ENCODE measurements around the gene RPP30. TPM values are rescaled to one million over a fixed set of nuclear protein-coding genes. Genes with fewer than 3 reads are reported as not detected.
"Not testable (repeated sequence)": the region's sequence is repeated elsewhere in the genome, so short reads cannot be mapped to it uniquely, and the experiment has no call there.

Gene RPP30
- total RNA-seq, 2 donors from 2014 or later = 98.0 to 137 TPM

- no peak overlapping the region for H3K4me3 Mint-ChIP-seq
- H3K36me3 Mint-ChIP-seq (ENCODE audit: insufficient read depth in 2 of 2) = no peaks in the 10 kb centered on the region
- peaks cover 19% of the 10 kb centered on the region for H3K27me3 Mint-ChIP-seq (ENCODE audit: low read depth)
- DNase-seq (no peak), ATAC-seq (replicated peaks in 1 of 2) (no peak)
- no peaks in the 10 kb centered on the region for H3K9me3 Mint-ChIP-seq
- H3K27ac Mint-ChIP-seq = no peak overlapping the region
- H3K4me1 Mint-ChIP-seq (ENCODE audit: low read depth) = no peaks in the 10 kb centered on the region
These were observed 53.6 kb downstream of the RPP30 start for GRCh38 chr10:90925079-90926029.

GRCh38 chr10:90927293-90927692 lies 55.5 kb downstream of the RPP30 start:
- DNase-seq (no peak), ATAC-seq (replicated peaks in 1 of 2) (no peak)
- no peaks in the 10 kb centered on the region for H3K36me3 Mint-ChIP-seq (ENCODE audit: insufficient read depth in 2 of 2)
- no peak overlapping the region for H3K27ac Mint-ChIP-seq
- H3K4me3 Mint-ChIP-seq = no peak overlapping the region
- peaks cover 19% of the 10 kb centered on the region for H3K27me3 Mint-ChIP-seq (ENCODE audit: low read depth)
- no peaks in the 10 kb centered on the region for H3K9me3 Mint-ChIP-seq
- no peaks in the 10 kb centered on the region for H3K4me1 Mint-ChIP-seq (ENCODE audit: low read depth)

GRCh38 chr10:90929179-90929578 lies 57.4 kb downstream of the RPP30 start:
- H3K9me3 Mint-ChIP-seq = no peaks in the 10 kb centered on the region
- no peaks in the 10 kb centered on the region for H3K36me3 Mint-ChIP-seq (ENCODE audit: insufficient read depth in 2 of 2)
- H3K27ac Mint-ChIP-seq = no peak overlapping the region
- DNase-seq = no peak
- no peaks in the 10 kb centered on the region for H3K4me1 Mint-ChIP-seq (ENCODE audit: low read depth)
- no peak for ATAC-seq (replicated peaks in 1 of 2)
- no peak overlapping the region for H3K4me3 Mint-ChIP-seq
- peaks cover 23% of the 10 kb centered on the region for H3K27me3 Mint-ChIP-seq (ENCODE audit: low read depth)

GRCh38 chr10:90930070-90930837 lies 58.5 kb downstream of the RPP30 start:
- Mint-ChIP-seq H3K4me3 (no peak overlapping the region), H3K27ac (no peak overlapping the region), H3K27me3 (ENCODE audit: low read depth) (peaks cover 17% of the 10 kb centered on the region), H3K9me3 (no peaks in the 10 kb centered on the region), H3K36me3 (ENCODE audit: insufficient read depth in 2 of 2) (no peaks in the 10 kb centered on the region), H3K4me1 (ENCODE audit: low read depth) (peaks cover under 1% of the 10 kb centered on the region)
- no peak for DNase-seq
- no peak for ATAC-seq (replicated peaks in 1 of 2)

- H3K36me3 Mint-ChIP-seq (ENCODE audit: insufficient read depth in 2 of 2) = no peaks in the 10 kb centered on the region
- ATAC-seq (replicated peaks in 1 of 2) (no peak), DNase-seq (no peak)
- peaks cover 17% of the 10 kb centered on the region for H3K27me3 Mint-ChIP-seq (ENCODE audit: low read depth)
- no peak overlapping the region for H3K4me3 Mint-ChIP-seq
- peaks cover 5% of the 10 kb centered on the region for H3K4me1 Mint-ChIP-seq (ENCODE audit: low read depth)
- no peaks in the 10 kb centered on the region for H3K9me3 Mint-ChIP-seq
- no peak overlapping the region for H3K27ac Mint-ChIP-seq
These were observed 59.4 kb downstream of the RPP30 start for GRCh38 chr10:90930971-90931871.

- Mint-ChIP-seq H3K4me1 (ENCODE audit: low read depth) (peaks cover 5% of the 10 kb centered on the region), H3K27ac (no peak overlapping the region), H3K4me3 (no peak overlapping the region), H3K9me3 (no peaks in the 10 kb centered on the region), H3K27me3 (ENCODE audit: low read depth) (peaks cover 9% of the 10 kb centered on the region), H3K36me3 (ENCODE audit: insufficient read depth in 2 of 2) (no peaks in the 10 kb centered on the region)
- no peak for ATAC-seq (replicated peaks in 1 of 2)
- no peak for DNase-seq
These were observed 64.0 kb downstream of the RPP30 start for GRCh38 chr10:90935581-90936275.

GRCh38 chr10:90936276-90936659 lies 64.5 kb downstream of the RPP30 start:
- no peak for DNase-seq
- no peak overlapping the region for H3K4me3 Mint-ChIP-seq
- no peak overlapping the region for H3K27ac Mint-ChIP-seq
- peaks cover 5% of the 10 kb centered on the region for H3K4me1 Mint-ChIP-seq (ENCODE audit: low read depth)
- peaks cover 9% of the 10 kb centered on the region for H3K27me3 Mint-ChIP-seq (ENCODE audit: low read depth)
- H3K9me3 Mint-ChIP-seq = no peaks in the 10 kb centered on the region
- no peaks in the 10 kb centered on the region for H3K36me3 Mint-ChIP-seq (ENCODE audit: insufficient read depth in 2 of 2)
- ATAC-seq (replicated peaks in 1 of 2) = no peak

GRCh38 chr10:90937645-90938258 lies 66.0 kb downstream of the RPP30 start:
- Mint-ChIP-seq H3K4me1 (ENCODE audit: low read depth) (peaks cover 5% of the 10 kb centered on the region), H3K36me3 (ENCODE audit: insufficient read depth in 2 of 2) (no peaks in the 10 kb centered on the region), H3K27me3 (ENCODE audit: low read depth) (no peaks in the 10 kb centered on the region), H3K9me3 (no peaks in the 10 kb centered on the region), H3K27ac (no peak overlapping the region), H3K4me3 (no peak overlapping the region)
- DNase-seq (no peak), ATAC-seq (replicated peaks in 1 of 2) (no peak)

- Mint-ChIP-seq H3K4me3 (no peak overlapping the region), H3K36me3 (ENCODE audit: insufficient read depth in 2 of 2) (no peaks in the 10 kb centered on the region), H3K4me1 (ENCODE audit: low read depth) (peaks cover 5% of the 10 kb centered on the region), H3K9me3 (no peaks in the 10 kb centered on the region), H3K27me3 (ENCODE audit: low read depth) (no peaks in the 10 kb centered on the region), H3K27ac (no peak overlapping the region)
- DNase-seq (no peak), ATAC-seq (replicated peaks in 1 of 2) (no peak)
These were observed 67.3 kb downstream of the RPP30 start for GRCh38 chr10:90939116-90939515.

- no peak for ATAC-seq (replicated peaks in 1 of 2)
- no peaks in the 10 kb centered on the region for H3K36me3 Mint-ChIP-seq (ENCODE audit: insufficient read depth in 2 of 2)
- H3K27me3 Mint-ChIP-seq (ENCODE audit: low read depth) = no peaks in the 10 kb centered on the region
- H3K27ac Mint-ChIP-seq = no peak overlapping the region
- no peak for DNase-seq
- H3K4me1 Mint-ChIP-seq (ENCODE audit: low read depth) = peaks cover 5% of the 10 kb centered on the region
- H3K4me3 Mint-ChIP-seq = no peak overlapping the region
- H3K9me3 Mint-ChIP-seq = no peaks in the 10 kb centered on the region
These were observed 67.9 kb downstream of the RPP30 start for GRCh38 chr10:90939648-90940047.

- not testable (repeated sequence) for ATAC-seq (replicated peaks in 1 of 2); H3K27ac Mint-ChIP-seq; H3K36me3 Mint-ChIP-seq (ENCODE audit: insufficient read depth in 2 of 2); H3K9me3 Mint-ChIP-seq; H3K4me3 Mint-ChIP-seq; H3K27me3 Mint-ChIP-seq (ENCODE audit: low read depth); DNase-seq
- peaks cover 11% of the 10 kb centered on the region for H3K4me1 Mint-ChIP-seq (ENCODE audit: low read depth)
These were observed 71.2 kb downstream of the RPP30 start for GRCh38 chr10:90942980-90943379.

- Mint-ChIP-seq H3K36me3 (ENCODE audit: insufficient read depth in 2 of 2) (no peaks in the 10 kb centered on the region), H3K4me3 (no peak overlapping the region), H3K9me3 (peaks cover 0 to 3% of the 10 kb centered on the region in 2 donors), H3K27ac (no peak overlapping the region), H3K4me1 (ENCODE audit: low read depth) (peaks cover 11% of the 10 kb centered on the region), H3K27me3 (ENCODE audit: low read depth) (no peaks in the 10 kb centered on the region)
- DNase-seq = no peak
- no peak for ATAC-seq (replicated peaks in 1 of 2)
These were observed 73.0 kb downstream of the RPP30 start for GRCh38 chr10:90944749-90945148.
